ENCODE data around the gene HTR4. TPM values are rescaled to one million over a fixed set of nuclear protein-coding genes. Genes with fewer than 3 reads are reported as not detected.

HTR4 gene
- polyA plus RNA-seq, 3 donors: not detected

GRCh38 chr5:148620696-148621095 is 33.6 kb downstream of the HTR4 start:
- Mint-ChIP-seq H3K36me3 (no peaks in the 10 kb centered on the region), H3K4me1 (no peaks in the 10 kb centered on the region), H3K27ac (no peak overlapping the region), H3K4me3 (no peak overlapping the region), H3K9me3 (peaks cover 0 to 2% (median 0%) of the 10 kb centered on the region in 7 donors), H3K27me3 (ENCODE audit: low read depth in 3 of 3) (peaks cover 0 to 6% (median 5%) of the 10 kb centered on the region in 3 donors)
- Histone ChIP-seq H4K20me1 (ENCODE audit: insufficient read depth, low read length) (no peaks in the 10 kb centered on the region), H3K4me3 (replicated peaks in 1 of 3; ENCODE audit: low read depth in 2 of 3, low read length in 3 of 3) (no peak overlapping the region), H3K36me3 (replicated peaks in 1 of 2; ENCODE audit: control insufficient read depth in 1 of 2, insufficient read depth in 2 of 2, low read length in 2 of 2) (no peaks in the 10 kb centered on the region), H3K4me1 (ENCODE audit: control insufficient read depth in 1 of 2, insufficient read depth in 2 of 2, low read length in 2 of 2) (no peaks in the 10 kb centered on the region), H3K9me3 (replicated peaks in 1 of 2; ENCODE audit: control insufficient read depth in 1 of 2, insufficient read depth in 1 of 2, low read length in 2 of 2) (no peaks in the 10 kb centered on the region), H3K9ac (ENCODE audit: insufficient read depth, low read length, poor library complexity, severe bottlenecking) (no peak overlapping the region), H3K79me2 (ENCODE audit: insufficient read depth, low read length) (no peaks in the 10 kb centered on the region), H2AFZ (ENCODE audit: insufficient read depth, low read depth, low read length, poor library complexity, severe bottlenecking) (no peak overlapping the region), H3K4me2 (replicated peaks; ENCODE audit: extremely low read depth, low read length, poor library complexity, severe bottlenecking) (no peak overlapping the region), H3K27me3 (ENCODE audit: control insufficient read depth in 2 of 2, insufficient read depth in 2 of 2, low read length in 2 of 2) (no peaks in the 10 kb centered on the region), H3K27ac (ENCODE audit: low read depth in 1 of 2, low read length in 2 of 2) (no peak overlapping the region)
- no peak for DNase-seq
- WGBS (ENCODE audit: insufficient coverage): no CpG with 5 or more reads among the region's 2 CpGs
- TF ChIP-seq, protein P1, sequence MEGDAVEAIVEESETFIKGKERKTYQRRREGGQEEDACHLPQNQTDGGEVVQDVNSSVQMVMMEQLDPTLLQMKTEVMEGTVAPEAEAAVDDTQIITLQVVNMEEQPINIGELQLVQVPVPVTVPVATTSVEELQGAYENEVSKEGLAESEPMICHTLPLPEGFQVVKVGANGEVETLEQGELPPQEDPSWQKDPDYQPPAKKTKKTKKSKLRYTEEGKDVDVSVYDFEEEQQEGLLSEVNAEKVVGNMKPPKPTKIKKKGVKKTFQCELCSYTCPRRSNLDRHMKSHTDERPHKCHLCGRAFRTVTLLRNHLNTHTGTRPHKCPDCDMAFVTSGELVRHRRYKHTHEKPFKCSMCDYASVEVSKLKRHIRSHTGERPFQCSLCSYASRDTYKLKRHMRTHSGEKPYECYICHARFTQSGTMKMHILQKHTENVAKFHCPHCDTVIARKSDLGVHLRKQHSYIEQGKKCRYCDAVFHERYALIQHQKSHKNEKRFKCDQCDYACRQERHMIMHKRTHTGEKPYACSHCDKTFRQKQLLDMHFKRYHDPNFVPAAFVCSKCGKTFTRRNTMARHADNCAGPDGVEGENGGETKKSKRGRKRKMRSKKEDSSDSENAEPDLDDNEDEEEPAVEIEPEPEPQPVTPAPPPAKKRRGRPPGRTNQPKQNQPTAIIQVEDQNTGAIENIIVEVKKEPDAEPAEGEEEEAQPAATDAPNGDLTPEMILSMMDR (IDR thresholded peaks at IDR 0.05): no peak
- intact Hi-C loops (cut with micrococcal nuclease): no loop called here

GRCh38 chr5:148620091-148620490 is 34.2 kb downstream of the HTR4 start:
- no peak for DNase-seq
- TF ChIP-seq, protein P1 (IDR thresholded peaks at IDR 0.05): no peak
- intact Hi-C loops (cut with micrococcal nuclease): no loop called here
- Histone ChIP-seq H3K9me3 (replicated peaks in 1 of 2; ENCODE audit: control insufficient read depth in 1 of 2, insufficient read depth in 1 of 2, low read length in 2 of 2) (no peaks in the 10 kb centered on the region), H3K4me1 (ENCODE audit: control insufficient read depth in 1 of 2, insufficient read depth in 2 of 2, low read length in 2 of 2) (no peaks in the 10 kb centered on the region), H3K4me3 (replicated peaks in 1 of 3; ENCODE audit: low read depth in 2 of 3, low read length in 3 of 3) (no peak overlapping the region), H3K36me3 (replicated peaks in 1 of 2; ENCODE audit: control insufficient read depth in 1 of 2, insufficient read depth in 2 of 2, low read length in 2 of 2) (no peaks in the 10 kb centered on the region), H3K79me2 (ENCODE audit: insufficient read depth, low read length) (no peaks in the 10 kb centered on the region), H3K27me3 (ENCODE audit: control insufficient read depth in 2 of 2, insufficient read depth in 2 of 2, low read length in 2 of 2) (no peaks in the 10 kb centered on the region), H4K20me1 (ENCODE audit: insufficient read depth, low read length) (no peaks in the 10 kb centered on the region), H3K4me2 (replicated peaks; ENCODE audit: extremely low read depth, low read length, poor library complexity, severe bottlenecking) (no peak overlapping the region), H3K9ac (ENCODE audit: insufficient read depth, low read length, poor library complexity, severe bottlenecking) (no peak overlapping the region), H3K27ac (ENCODE audit: low read depth in 1 of 2, low read length in 2 of 2) (no peak overlapping the region), H2AFZ (ENCODE audit: insufficient read depth, low read depth, low read length, poor library complexity, severe bottlenecking) (no peak overlapping the region)
- Mint-ChIP-seq H3K9me3 (peaks cover 0 to 2% (median 0%) of the 10 kb centered on the region in 7 donors), H3K4me1 (no peaks in the 10 kb centered on the region), H3K4me3 (no peak overlapping the region), H3K27ac (no peak overlapping the region), H3K36me3 (no peaks in the 10 kb centered on the region), H3K27me3 (ENCODE audit: low read depth in 3 of 3) (peaks cover 0 to 5% (median 5%) of the 10 kb centered on the region in 3 donors)
- WGBS (ENCODE audit: insufficient coverage): 7% methylated on average over 1 of the region's 3 CpGs
